ENCODE data around the gene DPYSL3. TPM values are rescaled to one million over a fixed set of nuclear protein-coding genes. Genes with fewer than 3 reads are reported as not detected.

The DPYSL3 gene
- total RNA-seq, 8 experiments from 2014 or later = 131 to 708 (median 333) TPM

- in situ Hi-C loops (cut with MboI; ENCODE audit: low pct_unique_long_range_greater_than_20kb in 2 of 9, low sequenced_read_pairs in 9 of 9, unreplicated experiment in 9 of 9) = no loop called here
- no peak overlapping the region for H3K4me3 ChIP-seq
- peak in 3 of 8 experiments; percentile 47 to 94 (median 91) for ATAC-seq (replicated peaks in 6 of 8)
- no peak overlapping the region for H3K27ac ChIP-seq
- peaks cover 0 to 9% of the 10 kb centered on the region in 2 donors for H3K4me1 ChIP-seq (replicated peaks in 1 of 2)
- WGBS, 10 experiments = 46 to 100% (median 82%) methylated on average over 1 to 5 of the region's 5 CpGs; no CpG with 5 or more reads in 3 of the 10 experiments
Observed at GRCh38 chr5:147417135-147417813, 92.6 kb downstream of the DPYSL3 start.

GRCh38 chr5:147415651-147416050 lies 94.2 kb downstream of the DPYSL3 start:
- H3K4me3 ChIP-seq = no peak overlapping the region
- in situ Hi-C loops (cut with MboI; ENCODE audit: low pct_unique_long_range_greater_than_20kb in 2 of 9, low sequenced_read_pairs in 9 of 9, unreplicated experiment in 9 of 9) = no loop called here
- ATAC-seq (replicated peaks in 6 of 8) = peak in 5 of 8 experiments; percentile 65 to 100 (median 79)
- WGBS, 10 experiments = 80 to 100% (median 87%) methylated on average over 1 to 3 of the region's 3 CpGs; no CpG with 5 or more reads in 6 of the 10 experiments
- H3K27ac ChIP-seq = no peak overlapping the region
- H3K4me1 ChIP-seq (replicated peaks in 1 of 2) = peaks cover 0 to 9% of the 10 kb centered on the region in 2 donors

- Histone ChIP-seq H3K27ac (no peak overlapping the region), H3K4me1 (replicated peaks in 1 of 2) (peaks cover 0 to 9% of the 10 kb centered on the region in 2 donors), H3K4me3 (no peak overlapping the region)
- in situ Hi-C loops (cut with MboI; ENCODE audit: low pct_unique_long_range_greater_than_20kb in 2 of 9, low sequenced_read_pairs in 9 of 9, unreplicated experiment in 9 of 9) = no loop called here
- 60 to 100% (median 100%) methylated on average over 1 to 3 of the region's 3 CpGs; no CpG with 5 or more reads in 1 of the 10 experiments for WGBS, 10 experiments
- no peak for ATAC-seq (replicated peaks in 6 of 8)
Observed at GRCh38 chr5:147413266-147413665, 96.6 kb downstream of the DPYSL3 start.

GRCh38 chr5:147412561-147412960 lies 97.3 kb downstream of the DPYSL3 start:
- Histone ChIP-seq H3K4me1 (replicated peaks in 1 of 2) (peaks cover 0 to 9% of the 10 kb centered on the region in 2 donors), H3K27ac (no peak overlapping the region), H3K4me3 (no peak overlapping the region)
- 58 to 100% (median 89%) methylated on average over 1 to 2 of the region's 2 CpGs; no CpG with 5 or more reads in 4 of the 10 experiments for WGBS, 10 experiments
- ATAC-seq (replicated peaks in 6 of 8) = no peak
- in situ Hi-C loops (cut with MboI; ENCODE audit: low pct_unique_long_range_greater_than_20kb in 2 of 9, low sequenced_read_pairs in 9 of 9, unreplicated experiment in 9 of 9) = no loop called here

- H3K4me3 ChIP-seq = no peak overlapping the region
- in situ Hi-C loops (cut with MboI; ENCODE audit: low pct_unique_long_range_greater_than_20kb in 2 of 9, low sequenced_read_pairs in 9 of 9, unreplicated experiment in 9 of 9) = no loop called here
- H3K4me1 ChIP-seq (replicated peaks in 1 of 2) = peaks cover 0 to 5% of the 10 kb centered on the region in 2 donors
- WGBS, 10 experiments = 42 to 100% (median 87%) methylated on average over 1 to 8 of the region's 8 CpGs
- ATAC-seq (replicated peaks in 6 of 8) = no peak
- no peak overlapping the region for H3K27ac ChIP-seq
Observed at GRCh38 chr5:147411359-147412319, 98.2 kb downstream of the DPYSL3 start.

GRCh38 chr5:147410496-147411358 lies 99.1 kb downstream of the DPYSL3 start:
- no peak overlapping the region for H3K27ac ChIP-seq
- in situ Hi-C loops (cut with MboI; ENCODE audit: low pct_unique_long_range_greater_than_20kb in 2 of 9, low sequenced_read_pairs in 9 of 9, unreplicated experiment in 9 of 9) = no loop called here
- H3K4me1 ChIP-seq (replicated peaks in 1 of 2) = no peaks in the 10 kb centered on the region
- H3K4me3 ChIP-seq = no peak overlapping the region
- ATAC-seq (replicated peaks in 6 of 8) = peak in 1 of 8 experiments; percentile 70
- 33 to 94% (median 90%) methylated on average over 2 to 8 of the region's 8 CpGs; no CpG with 5 or more reads in 1 of the 10 experiments for WGBS, 10 experiments

GRCh38 chr5:147408980-147409379 lies 100.9 kb downstream of the DPYSL3 start:
- ATAC-seq (replicated peaks in 6 of 8) = no peak
- WGBS, 10 experiments = 60 to 100% (median 92%) methylated on average over 1 to 2 of the region's 2 CpGs; no CpG with 5 or more reads in 3 of the 10 experiments
- in situ Hi-C loops (cut with MboI; ENCODE audit: low pct_unique_long_range_greater_than_20kb in 2 of 9, low sequenced_read_pairs in 9 of 9, unreplicated experiment in 9 of 9) = no loop called here
- H3K4me1 ChIP-seq (replicated peaks in 1 of 2) = peaks cover 0 to 5% of the 10 kb centered on the region in 2 donors
- H3K27ac ChIP-seq = no peak overlapping the region
- H3K4me3 ChIP-seq = no peak overlapping the region

- ATAC-seq (replicated peaks in 6 of 8) = peak in 3 of 8 experiments; percentile 40 to 71 (median 66)
- H3K4me1 ChIP-seq (replicated peaks in 1 of 2) = peaks cover 0 to 7% of the 10 kb centered on the region in 2 donors
- in situ Hi-C loops (cut with MboI; ENCODE audit: low pct_unique_long_range_greater_than_20kb in 2 of 9, low sequenced_read_pairs in 9 of 9, unreplicated experiment in 9 of 9) = no loop called here
- no peak overlapping the region for H3K4me3 ChIP-seq
- no peak overlapping the region for H3K27ac ChIP-seq
- WGBS, 10 experiments = 40 to 100% (median 95%) methylated on average over 1 to 8 of the region's 8 CpGs; no CpG with 5 or more reads in 1 of the 10 experiments
Observed at GRCh38 chr5:147407094-147407681, 102.7 kb downstream of the DPYSL3 start.

- WGBS, 10 experiments = 38 to 100% (median 80%) methylated on average over 1 of the region's 1 CpG; no CpG with 5 or more reads in 7 of the 10 experiments
- H3K27ac ChIP-seq = no peak overlapping the region
- in situ Hi-C loops (cut with MboI; ENCODE audit: low pct_unique_long_range_greater_than_20kb in 2 of 9, low sequenced_read_pairs in 9 of 9, unreplicated experiment in 9 of 9) = no loop called here
Observed at GRCh38 chr5:147406636-147407035, 103.2 kb downstream of the DPYSL3 start.

GRCh38 chr5:147404706-147405105 lies 105.2 kb downstream of the DPYSL3 start:
- H3K4me3 ChIP-seq = no peak overlapping the region
- H3K27ac ChIP-seq = no peak overlapping the region
- WGBS, 10 experiments = 60 to 89% (median 83%) methylated on average over 1 of the region's 1 CpG; no CpG with 5 or more reads in 6 of the 10 experiments
- peaks cover 0 to 7% of the 10 kb centered on the region in 2 donors for H3K4me1 ChIP-seq (replicated peaks in 1 of 2)
- ATAC-seq (replicated peaks in 6 of 8) = peak in 2 of 8 experiments; percentile 2 to 38
- in situ Hi-C loops (cut with MboI; ENCODE audit: low pct_unique_long_range_greater_than_20kb in 2 of 9, low sequenced_read_pairs in 9 of 9, unreplicated experiment in 9 of 9) = no loop called here

More at GRCh38 chr5:147406636-147407035, 103.2 kb downstream of the DPYSL3 start:
- Histone ChIP-seq H3K4me1 (replicated peaks in 1 of 2) (peaks cover 0 to 7% of the 10 kb centered on the region in 2 donors), H3K4me3 (no peak overlapping the region)
- no peak for ATAC-seq (replicated peaks in 6 of 8)

GRCh38 chr5:147403651-147404640 lies 105.9 kb downstream of the DPYSL3 start:
- peak; percentile 35 to 88 (median 81) for ATAC-seq (replicated peaks in 6 of 8)
- in situ Hi-C loops (cut with MboI; ENCODE audit: low pct_unique_long_range_greater_than_20kb in 2 of 9, low sequenced_read_pairs in 9 of 9, unreplicated experiment in 9 of 9) = no loop called here
- Histone ChIP-seq H3K4me3 (no peak overlapping the region), H3K4me1 (replicated peaks in 1 of 2) (peaks cover 0 to 7% of the 10 kb centered on the region in 2 donors), H3K27ac (peak overlapping the region in 1 of 2 donors; percentile 30)
- WGBS, 10 experiments = 8 to 100% (median 83%) methylated on average over 2 to 14 of the region's 15 CpGs; no CpG with 5 or more reads in 1 of the 10 experiments

Measured in motor neuron (in vitro differentiated cells).